ENCODE data around the gene TANC1.

The TANC1 gene

DNA sequence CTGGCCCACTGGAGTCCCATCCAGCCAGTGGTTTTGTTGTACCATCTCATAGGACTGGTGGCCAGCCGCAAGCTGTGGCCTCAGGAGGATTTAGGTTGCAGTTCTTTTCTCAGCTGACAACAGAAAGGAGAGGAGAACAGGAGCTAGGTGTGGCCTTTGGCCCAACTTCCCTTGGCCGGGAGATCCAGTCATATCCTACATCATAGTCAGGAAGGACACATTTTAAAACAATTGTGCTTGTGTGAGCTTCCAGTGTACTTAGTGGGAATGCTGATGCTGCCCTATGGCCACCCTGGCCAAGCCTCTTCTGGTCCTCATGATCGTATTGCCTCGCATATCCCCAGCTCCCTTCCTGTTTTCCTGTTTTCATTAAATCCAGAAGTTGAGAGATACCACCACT is 220.0 kb downstream of the TANC1 start:
- TF ChIP-seq, protein P1, sequence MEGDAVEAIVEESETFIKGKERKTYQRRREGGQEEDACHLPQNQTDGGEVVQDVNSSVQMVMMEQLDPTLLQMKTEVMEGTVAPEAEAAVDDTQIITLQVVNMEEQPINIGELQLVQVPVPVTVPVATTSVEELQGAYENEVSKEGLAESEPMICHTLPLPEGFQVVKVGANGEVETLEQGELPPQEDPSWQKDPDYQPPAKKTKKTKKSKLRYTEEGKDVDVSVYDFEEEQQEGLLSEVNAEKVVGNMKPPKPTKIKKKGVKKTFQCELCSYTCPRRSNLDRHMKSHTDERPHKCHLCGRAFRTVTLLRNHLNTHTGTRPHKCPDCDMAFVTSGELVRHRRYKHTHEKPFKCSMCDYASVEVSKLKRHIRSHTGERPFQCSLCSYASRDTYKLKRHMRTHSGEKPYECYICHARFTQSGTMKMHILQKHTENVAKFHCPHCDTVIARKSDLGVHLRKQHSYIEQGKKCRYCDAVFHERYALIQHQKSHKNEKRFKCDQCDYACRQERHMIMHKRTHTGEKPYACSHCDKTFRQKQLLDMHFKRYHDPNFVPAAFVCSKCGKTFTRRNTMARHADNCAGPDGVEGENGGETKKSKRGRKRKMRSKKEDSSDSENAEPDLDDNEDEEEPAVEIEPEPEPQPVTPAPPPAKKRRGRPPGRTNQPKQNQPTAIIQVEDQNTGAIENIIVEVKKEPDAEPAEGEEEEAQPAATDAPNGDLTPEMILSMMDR (IDR thresholded peaks at IDR 0.05) = no peak

DNA sequence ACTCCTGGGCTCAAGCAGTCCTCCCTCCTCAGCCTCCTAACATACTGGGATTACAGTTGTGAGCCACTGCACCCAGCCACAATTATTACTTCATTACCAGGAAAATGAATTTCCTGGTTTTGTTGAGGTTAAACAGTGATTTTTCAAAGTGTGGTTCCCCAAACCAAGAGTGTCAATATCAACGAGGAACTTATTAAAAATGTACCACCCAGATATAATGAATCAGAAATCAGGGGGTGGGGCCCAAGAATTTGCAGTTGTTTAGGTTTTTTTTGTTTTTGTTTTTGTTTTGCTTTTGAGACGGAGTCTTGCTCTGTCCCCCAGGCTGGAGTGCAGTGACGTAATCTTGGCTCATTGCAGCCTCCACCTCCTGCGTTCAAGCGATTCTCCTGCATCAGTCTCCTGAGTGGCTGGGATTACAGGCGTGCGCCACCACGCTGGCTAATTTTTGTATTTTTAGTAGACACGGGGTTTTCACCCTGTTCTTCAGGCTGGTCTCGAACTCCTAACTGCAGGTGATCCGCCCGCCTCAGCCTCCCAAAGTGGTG is 224.0 kb downstream of the TANC1 start:
- TF ChIP-seq, protein P1 (IDR thresholded peaks at IDR 0.05) = no peak

DNA sequence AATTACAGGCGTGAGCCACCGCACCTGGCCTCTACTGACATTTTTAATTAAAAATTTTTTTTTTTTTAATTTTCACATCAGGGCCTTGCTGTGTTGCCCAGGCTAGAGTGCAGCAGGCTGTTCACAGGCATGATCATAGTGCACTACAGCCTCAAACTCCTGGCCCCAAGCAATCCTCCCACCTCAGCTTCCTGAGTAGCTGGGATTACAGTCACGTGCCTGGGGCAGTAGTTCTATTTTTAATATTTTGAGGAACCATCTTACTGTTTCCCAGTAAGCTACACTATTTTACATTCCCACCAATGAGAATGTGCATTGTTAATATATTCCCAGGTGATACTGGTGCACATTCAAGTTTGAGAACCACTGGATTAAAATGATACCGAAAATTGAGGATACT is 225.4 kb downstream of the TANC1 start:
- TF ChIP-seq, protein P1 (IDR thresholded peaks at IDR 0.05) = no peak

DNA sequence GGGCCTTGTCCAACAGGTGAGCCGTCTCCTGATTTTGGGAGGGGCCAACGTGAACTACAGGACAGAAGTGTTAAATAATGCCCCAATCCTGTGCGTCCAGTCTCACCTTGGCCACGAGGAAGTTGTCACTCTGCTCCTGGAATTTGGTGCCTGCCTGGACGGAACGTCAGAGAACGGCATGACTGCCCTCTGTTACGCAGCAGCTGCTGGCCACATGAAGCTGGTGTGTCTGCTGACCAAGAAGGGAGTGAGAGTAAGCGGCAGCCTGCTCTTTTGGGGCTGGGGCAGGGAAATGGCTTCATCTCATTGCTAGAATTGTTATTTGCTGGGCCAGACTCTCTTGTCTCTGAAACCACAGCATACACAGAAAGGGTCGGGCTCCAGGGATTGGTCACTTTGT is 225.8 kb downstream of the TANC1 start:
- TF ChIP-seq, protein P1 (IDR thresholded peaks at IDR 0.05) = no peak

DNA sequence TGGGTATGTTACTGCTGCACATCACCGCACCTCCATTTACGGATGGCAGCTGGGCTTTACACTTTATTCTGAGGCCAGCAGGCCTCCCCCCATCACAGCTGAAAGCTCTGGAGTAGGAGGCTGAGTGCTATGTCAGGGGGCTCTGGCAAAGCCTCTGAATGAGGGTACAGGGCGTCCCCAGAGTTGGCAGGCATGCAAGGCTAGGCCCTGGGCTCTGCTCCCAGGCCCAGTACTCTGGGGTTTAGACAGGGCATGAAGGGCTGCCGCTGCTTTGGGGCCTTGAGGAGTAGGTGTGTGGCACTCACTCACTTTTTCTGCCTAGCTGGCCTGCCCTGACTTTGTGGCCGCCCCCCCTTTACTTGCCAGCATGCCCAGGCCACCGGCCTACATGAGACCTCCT is 227.3 kb downstream of the TANC1 start:
- TF ChIP-seq, protein P1 (IDR thresholded peaks at IDR 0.05) = no peak

DNA sequence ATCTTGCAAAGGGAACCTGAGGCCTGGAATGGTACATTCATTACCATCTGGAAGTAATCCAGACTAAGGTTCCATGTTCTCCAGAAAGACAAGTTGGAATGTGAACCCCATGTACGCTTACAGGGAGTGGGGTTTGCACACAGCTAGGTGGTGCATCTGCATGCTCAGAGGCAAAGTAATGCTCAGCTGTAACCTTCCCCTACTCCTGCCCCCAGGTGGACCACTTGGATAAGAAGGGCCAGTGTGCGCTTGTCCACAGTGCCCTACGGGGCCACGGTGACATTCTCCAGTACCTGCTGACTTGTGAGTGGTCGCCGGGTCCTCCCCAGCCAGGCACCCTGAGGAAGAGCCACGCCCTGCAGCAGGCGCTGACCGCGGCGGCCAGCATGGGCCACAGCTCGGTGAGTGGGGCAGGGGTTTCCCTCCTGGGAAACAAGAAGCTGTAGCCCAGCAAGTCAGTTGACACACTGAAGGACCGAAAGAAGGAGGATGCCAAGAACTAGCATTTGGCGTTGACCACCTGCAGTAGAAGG is 228.0 kb downstream of the TANC1 start:
- TF ChIP-seq, protein P1 (IDR thresholded peaks at IDR 0.05) = no peak

DNA sequence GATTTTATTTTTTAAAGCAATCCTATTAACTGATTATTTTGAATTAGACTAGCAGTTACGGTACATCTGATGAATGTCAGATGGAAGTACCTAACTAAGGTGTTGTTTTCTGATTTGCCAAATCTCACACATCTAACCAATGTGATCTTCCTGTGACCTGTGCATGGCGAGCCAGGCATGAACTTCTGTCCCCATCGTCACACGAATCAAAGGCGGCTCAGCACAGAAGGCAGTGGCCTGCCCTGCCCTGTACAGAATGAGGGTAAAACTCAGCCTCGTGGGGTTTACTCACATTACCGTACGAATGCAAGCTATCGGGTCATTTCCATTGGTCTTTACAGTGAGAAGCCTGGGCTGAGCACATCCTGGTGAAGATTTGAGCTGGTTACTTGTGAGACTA is 230.8 kb downstream of the TANC1 start:
- TF ChIP-seq, protein P1 (IDR thresholded peaks at IDR 0.05) = no peak
